Activated CD4-positive, alpha-beta T cell treated with anti-CD3 and anti-CD28 coated beads for 4 hours (primary cell): ENCODE data around the gene DYNLT3.
A peak's percentile ranks its signal among the peaks of the same experiment; 100 is the strongest.

Experiments used
- DNase-seq, 2 donors: peaks; one replicate each; pipeline ENCODE4 v3.0.0-alpha.2; 2020

The DYNLT3 gene

GRCh38 chrX:37846934-37847732 lies at the start of gene DYNLT3:
TSS of gene DYNLT3 (minus strand) at chrX:37847571. CDS start at chrX:37847510, 61 bp downstream.
- peak; percentile 68 to 73 for DNase-seq

GRCh38 chrX:37896511-37896890 lies 49.1 kb upstream of the DYNLT3 start:
- DNase-seq = no peak

DNA sequence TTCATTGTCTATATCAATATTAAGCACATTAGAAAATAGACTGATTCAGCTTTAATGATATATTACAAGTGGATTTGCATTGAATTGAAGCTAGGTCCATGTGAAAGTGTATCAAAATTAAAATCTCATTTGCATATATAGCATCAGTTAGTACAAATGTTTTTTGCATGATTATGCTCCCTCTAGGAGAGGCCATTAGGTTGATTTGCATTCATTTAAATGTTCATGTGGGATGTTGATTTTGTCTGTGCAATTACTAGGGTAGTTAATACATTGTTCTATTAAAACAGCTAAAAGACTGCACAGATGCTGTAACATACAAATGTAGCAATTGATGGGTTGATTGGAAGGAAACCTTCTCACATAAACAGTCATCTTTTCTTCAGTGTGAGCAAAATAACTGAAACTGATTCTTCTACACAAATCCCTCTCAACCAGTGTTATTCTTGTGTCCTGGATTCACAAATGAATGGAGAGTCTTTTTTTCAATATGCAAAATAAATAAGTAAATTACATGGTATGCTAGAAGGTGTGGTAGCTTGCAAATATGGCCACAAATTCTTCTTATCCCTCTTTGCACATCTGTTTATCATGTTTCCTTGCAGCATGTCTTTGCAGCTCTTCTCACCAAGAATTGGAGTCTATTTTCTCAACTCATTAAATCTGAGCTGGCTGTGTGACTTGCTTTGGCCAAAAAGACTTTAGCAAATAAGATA lies 48.6 kb upstream of the DYNLT3 start:
- DNase-seq = no peak

- no peak for DNase-seq
Observed at GRCh38 chrX:37894725-37895124, 47.4 kb upstream of the DYNLT3 start.

DNA sequence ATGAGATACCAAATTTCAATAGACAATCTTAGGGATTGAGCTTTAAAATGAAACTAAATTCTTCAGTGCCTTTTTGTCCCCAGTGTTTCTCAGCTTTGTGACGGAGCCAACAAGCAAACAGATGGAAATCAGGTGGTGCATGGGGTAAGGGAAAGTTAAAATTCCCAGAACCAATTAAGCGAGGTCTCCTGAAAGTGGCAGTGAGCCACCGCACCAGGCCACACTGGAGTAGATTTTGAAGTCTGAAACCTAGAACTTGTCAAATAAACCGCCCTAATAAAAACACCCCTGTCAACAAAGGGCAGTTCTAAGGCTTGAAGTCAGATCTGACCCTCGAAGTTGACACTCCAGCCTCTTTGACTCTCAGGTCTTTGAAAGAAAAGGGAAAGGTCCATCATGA lies 40.6 kb upstream of the DYNLT3 start:
- no peak for DNase-seq

DNA sequence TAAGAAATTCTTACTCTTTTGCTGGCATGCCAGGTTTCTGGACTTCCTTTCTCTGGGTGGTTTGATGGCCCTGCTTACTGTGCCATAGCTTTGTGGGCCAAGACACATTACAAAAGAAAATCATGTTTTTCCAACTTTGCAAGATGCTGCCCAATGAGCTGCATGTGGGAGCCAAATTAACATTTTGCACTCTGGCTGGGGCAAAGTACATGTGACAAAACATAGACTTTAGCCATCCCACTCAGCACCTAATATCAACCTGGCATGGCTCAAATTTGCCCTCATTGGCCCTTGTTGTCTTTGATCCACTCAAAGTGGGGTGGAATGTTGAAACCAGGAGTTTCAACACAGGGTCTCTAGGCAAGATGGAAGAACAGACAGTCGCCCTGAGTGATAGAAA lies 40.0 kb upstream of the DYNLT3 start:
- no peak for DNase-seq

GRCh38 chrX:37883196-37883595 lies 35.8 kb upstream of the DYNLT3 start:
- DNase-seq = no peak

DNA sequence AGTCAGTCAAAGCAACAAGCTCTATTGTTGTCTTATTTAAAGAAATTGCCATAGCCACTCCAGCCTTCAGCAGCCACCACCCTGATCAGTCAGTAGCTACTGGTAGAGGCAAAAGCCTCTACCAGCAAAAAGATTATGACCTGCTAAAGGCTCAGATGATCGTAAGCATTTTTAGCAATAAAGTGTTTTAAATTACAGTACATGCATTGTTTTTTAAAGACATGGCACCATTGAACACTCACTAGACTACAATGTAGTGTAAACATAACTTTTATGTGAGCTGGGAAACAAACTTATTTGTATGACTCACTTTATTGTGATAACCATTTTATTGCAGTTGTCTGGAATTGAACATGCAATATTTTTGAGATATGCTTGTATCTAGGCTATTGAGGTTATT lies 32.3 kb upstream of the DYNLT3 start:
- DNase-seq = no peak

- no peak for DNase-seq
Observed at GRCh38 chrX:37876716-37877115, 29.3 kb upstream of the DYNLT3 start.

GRCh38 chrX:37875675-37876074 lies 28.3 kb upstream of the DYNLT3 start:
- no peak for DNase-seq

DNA sequence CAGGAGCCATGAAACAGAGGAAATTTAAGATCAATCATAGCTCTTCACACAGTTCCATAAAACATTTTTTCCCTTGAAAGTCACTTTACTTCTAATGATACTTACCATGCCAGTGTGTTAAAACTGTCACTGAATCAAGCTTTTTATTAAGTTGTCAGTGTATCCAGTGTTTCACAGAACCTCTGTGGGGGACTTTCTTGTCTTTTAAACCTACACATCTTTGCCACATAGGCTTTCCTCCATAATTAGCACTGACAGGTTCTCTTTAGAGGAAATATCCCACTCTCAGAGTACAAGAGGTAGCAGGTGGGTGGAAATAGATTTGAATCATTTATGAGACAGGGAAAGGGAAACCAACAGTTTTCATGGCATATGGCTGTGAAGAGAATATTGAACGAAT lies 25.8 kb upstream of the DYNLT3 start:
- no peak for DNase-seq

DNA sequence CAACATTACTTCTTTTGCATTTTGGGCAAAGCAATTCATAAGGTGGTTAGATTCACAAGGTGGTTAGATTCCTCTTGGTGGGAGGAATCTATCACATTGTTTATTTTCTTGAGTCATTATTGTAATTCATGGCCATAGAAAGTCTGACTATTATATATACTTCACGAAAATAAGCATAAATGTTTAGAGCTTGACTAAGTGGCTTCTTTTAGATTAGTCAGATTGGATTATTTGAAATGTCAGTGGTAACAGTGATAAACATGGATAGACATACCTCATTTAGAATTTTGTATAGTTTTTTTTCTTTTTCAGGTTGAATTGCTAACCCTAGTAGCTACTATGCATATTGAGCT lies 24.9 kb upstream of the DYNLT3 start:
- no peak for DNase-seq

DNA sequence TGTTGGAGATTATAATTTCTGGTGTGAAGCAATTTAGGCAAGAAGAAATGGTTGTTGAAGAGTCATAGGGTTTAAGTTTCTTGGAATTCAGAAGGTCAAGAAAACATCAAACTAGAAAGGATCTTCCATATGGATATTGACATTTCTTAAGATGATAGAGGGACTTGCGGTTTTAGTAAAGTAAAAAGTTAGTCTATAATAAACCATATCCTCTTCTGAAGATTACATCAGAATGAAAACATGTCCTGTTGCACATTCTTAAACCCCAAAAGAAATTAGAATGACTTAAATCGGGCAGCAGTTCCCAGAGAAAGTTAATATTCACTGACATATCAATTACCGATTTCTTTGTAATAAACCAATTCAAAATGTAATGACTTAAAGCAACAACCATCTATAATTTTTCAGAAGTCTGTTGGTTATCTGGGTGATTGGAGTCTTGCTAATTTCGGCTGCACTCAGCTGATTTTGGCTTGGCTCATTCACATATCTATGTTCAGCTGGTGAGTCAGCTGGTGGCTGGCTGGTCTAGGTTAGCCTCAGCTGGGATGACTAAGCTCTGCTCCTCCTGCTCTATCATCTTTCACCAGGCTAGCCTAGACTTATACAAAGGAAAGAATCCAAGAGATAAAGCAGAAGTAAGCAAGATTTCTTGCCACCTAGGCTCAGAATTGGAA lies 24.4 kb upstream of the DYNLT3 start:
- DNase-seq = peak in 1 of 2 donors; percentile 1

- DNase-seq = no peak
Observed at GRCh38 chrX:37867536-37868153, 20.3 kb upstream of the DYNLT3 start.

DNA sequence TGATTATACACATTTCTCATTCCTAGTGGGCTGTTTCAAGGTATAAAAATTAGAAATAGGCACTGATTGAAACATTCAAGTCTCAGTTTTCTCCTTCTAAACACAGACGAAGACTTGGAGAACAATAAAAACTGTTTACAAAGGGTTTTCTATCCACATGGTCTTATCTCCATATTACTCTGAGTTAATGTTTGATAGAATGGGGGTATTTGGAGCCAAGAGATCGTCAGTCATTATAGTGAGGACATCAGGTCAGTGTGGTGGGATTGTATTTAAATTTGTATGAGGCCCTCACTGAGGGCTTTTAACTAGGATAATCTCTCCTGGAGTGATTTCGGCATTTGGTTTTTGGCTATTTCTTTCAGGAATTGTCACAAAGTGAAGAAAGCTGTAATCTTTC lies 16.4 kb upstream of the DYNLT3 start:
- DNase-seq = no peak

GRCh38 chrX:37862851-37863250 lies 15.5 kb upstream of the DYNLT3 start:
- DNase-seq = no peak

DNA sequence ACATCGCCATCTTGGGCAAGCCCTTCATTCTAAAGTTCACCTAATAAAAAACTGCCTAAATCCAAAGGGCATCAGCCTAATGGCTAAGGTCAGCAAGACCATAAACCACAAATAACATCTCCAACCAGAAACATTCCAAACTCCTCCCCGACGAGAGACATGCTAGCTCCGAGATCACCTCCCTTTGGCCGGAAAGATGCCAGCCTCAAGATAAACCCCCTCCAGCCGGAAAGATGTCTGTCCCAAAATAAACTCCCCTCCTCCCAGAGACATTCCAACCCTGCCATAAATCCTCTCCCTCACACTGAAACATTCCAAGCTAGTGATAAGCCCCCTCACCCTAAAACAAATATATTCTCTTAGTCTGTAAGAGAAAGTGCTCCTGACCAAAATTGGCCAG lies 13.3 kb upstream of the DYNLT3 start:
- no peak for DNase-seq

- no peak for DNase-seq
Observed at GRCh38 chrX:37854748-37855147, 7.4 kb upstream of the DYNLT3 start.

DNA sequence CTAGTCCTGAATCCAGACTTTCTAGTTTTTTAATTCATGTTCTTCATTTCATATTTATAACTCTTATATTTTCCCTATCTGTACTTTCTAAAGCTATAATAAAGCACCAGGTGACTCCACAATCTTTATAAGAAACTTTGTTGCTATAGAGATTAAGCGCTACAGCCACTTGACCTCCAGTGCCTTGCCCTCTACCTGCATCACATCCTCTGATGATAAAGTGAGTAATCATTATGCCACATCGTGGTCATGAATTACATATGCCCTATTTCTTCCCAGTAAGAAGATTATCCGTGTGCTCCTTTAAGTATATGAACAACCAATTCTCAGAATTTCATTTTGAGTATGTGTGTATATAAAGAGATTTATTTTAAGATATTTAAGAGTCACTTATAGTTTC lies 6.8 kb upstream of the DYNLT3 start:
- DNase-seq = no peak

GRCh38 chrX:37847733-37848197 lies 394 bp upstream of the DYNLT3 start:
- DNase-seq = no peak

GRCh38 chrX:37846558-37846933 lies 825 bp downstream of the DYNLT3 start:
- no peak for DNase-seq

GRCh38 chrX:37846141-37846540 lies 1.2 kb downstream of the DYNLT3 start:
- peak in 1 of 2 donors; percentile 4 for DNase-seq

DNA sequence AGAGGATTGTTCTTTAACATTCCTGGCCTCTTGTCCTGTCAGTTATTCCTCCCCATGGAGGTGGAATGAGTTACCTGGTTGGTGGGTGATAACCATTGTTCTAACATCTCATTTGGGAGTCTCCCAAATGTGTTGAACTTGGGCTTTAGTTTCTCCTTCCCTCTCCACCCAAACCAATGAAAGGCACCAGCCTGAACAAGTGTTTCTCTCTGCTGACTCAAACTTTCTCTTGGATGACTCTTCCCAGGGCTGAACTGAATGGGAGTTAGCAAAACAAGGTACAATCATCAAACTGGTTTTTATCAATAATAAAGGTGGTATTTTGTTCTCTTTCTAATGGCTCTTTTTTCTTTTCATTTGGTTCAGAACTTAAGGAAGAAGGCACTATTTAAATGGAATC lies 2.7 kb downstream of the DYNLT3 start:
- DNase-seq = no peak

- no peak for DNase-seq
Observed at GRCh38 chrX:37840931-37841330, 6.4 kb downstream of the DYNLT3 start.
